Measurements from ENCODE around the gene G6PC2.

DNA sequence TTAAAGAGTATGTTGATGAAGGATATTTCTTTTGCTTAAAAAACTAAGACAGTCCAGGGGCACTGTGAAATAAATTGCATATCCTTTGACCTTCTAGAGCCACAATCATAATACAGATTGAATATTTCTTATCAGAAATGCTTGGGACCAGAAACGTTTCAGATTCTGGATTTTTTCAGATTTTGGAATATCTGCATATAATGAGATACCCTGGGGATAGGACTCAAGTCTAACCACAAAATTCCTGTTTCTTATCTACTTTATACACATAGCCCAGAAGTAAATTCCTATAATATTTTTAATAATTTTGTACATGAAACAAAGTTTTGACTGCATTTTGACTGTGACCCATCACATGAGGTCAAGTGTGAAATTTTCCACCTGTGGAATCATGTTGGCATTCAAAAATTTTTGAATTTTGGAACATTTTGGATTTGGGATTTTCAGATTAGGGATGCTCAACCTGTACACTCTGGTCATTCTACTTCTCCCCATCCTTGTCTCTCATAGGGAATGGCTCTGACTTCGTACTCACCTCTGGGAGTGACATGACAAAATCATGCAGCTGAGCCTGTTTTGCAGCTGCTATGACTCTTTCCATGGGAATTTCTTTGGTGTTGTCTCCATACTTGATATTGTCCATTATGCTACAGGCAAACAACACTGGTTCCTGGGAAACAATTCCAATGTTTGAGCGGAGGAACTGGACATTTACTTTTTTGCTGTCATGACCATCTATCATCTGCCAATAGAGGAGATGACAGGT lies 25.7 kb downstream of the G6PC2 start:
- TF ChIP-seq, protein P1, sequence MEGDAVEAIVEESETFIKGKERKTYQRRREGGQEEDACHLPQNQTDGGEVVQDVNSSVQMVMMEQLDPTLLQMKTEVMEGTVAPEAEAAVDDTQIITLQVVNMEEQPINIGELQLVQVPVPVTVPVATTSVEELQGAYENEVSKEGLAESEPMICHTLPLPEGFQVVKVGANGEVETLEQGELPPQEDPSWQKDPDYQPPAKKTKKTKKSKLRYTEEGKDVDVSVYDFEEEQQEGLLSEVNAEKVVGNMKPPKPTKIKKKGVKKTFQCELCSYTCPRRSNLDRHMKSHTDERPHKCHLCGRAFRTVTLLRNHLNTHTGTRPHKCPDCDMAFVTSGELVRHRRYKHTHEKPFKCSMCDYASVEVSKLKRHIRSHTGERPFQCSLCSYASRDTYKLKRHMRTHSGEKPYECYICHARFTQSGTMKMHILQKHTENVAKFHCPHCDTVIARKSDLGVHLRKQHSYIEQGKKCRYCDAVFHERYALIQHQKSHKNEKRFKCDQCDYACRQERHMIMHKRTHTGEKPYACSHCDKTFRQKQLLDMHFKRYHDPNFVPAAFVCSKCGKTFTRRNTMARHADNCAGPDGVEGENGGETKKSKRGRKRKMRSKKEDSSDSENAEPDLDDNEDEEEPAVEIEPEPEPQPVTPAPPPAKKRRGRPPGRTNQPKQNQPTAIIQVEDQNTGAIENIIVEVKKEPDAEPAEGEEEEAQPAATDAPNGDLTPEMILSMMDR (conservative IDR thresholded peaks at IDR 0.05; ENCODE audit: low read depth, low read length) = no peak
- TF ChIP-seq EZH2 (IDR thresholded peaks at IDR 0.05; ENCODE audit: low read length, unreplicated experiment) (no peak), EZH2phosphoT487 (IDR thresholded peaks at IDR 0.05; ENCODE audit: borderline replicate concordance, low read length) (no peak)

Measured in PC-3 (cell line).